Tongue (tissue), 2 donors: ENCODE data around the gene RALB. TPM values are rescaled to one million over a fixed set of nuclear protein-coding genes. Genes with fewer than 3 reads are reported as not detected.
A peak's percentile ranks its signal among the peaks of the same experiment; 100 is the strongest.

ENCODE experiments used
- DNase-seq: peaks from one replicate; pipeline ENCODE4 v3.0.0-alpha.2; 2015
- total RNA-seq: library from RNA; depleted of rRNA; stranded (reverse); fragments of >200 nt; gene quantifications from one replicate; pipeline ENCODE4 v1.2.3, GENCODE V29; 2014

Gene RALB, protein sequence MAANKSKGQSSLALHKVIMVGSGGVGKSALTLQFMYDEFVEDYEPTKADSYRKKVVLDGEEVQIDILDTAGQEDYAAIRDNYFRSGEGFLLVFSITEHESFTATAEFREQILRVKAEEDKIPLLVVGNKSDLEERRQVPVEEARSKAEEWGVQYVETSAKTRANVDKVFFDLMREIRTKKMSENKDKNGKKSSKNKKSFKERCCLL
- 56.4 TPM for total RNA-seq

DNA sequence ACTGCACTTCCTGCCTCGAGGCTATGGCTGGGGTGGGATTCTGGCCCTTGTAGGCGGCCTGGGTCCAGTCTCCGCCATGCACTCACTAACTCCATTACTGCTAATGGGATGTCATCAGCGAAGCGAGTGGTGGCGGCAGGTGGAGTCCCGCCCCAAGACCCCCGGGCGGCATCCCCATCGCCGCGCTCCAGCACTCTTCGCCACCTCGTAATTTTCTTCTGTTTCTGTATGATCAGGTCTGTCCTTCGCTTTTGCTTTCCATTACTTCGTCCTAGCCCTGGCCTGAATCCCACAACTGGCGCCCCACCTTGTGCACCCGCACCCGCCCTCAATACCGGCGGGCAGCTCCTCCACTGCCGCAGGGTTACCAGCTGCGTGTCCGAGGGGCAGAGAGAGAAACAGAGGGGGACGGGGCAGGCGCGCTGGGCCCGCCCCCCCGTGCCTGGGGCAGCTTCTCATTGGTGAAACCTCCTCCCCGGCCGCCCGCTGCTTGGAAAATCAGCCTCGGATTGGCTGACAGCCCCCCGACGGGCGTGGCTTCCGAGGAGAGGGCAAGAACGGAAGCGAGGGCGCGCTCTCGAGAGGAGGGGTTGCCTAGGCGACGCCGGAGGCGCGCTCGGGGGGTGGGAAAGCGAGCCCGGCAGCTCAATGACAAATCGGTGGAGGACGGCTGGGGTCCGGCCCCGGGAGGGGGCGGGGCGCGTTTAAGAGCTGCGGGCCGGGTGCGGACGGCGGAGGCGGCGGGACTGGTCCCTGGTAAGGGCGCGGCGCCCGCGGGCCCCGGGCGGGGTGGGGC, at the start of gene RALB:
Gene RALB, plus strand, starts transcription at position 628 of the 796 bp plus-strand sequence. CDS start 25,813 bp downstream, outside the sequence.
- DNase-seq, result peak; percentile 99

DNA sequence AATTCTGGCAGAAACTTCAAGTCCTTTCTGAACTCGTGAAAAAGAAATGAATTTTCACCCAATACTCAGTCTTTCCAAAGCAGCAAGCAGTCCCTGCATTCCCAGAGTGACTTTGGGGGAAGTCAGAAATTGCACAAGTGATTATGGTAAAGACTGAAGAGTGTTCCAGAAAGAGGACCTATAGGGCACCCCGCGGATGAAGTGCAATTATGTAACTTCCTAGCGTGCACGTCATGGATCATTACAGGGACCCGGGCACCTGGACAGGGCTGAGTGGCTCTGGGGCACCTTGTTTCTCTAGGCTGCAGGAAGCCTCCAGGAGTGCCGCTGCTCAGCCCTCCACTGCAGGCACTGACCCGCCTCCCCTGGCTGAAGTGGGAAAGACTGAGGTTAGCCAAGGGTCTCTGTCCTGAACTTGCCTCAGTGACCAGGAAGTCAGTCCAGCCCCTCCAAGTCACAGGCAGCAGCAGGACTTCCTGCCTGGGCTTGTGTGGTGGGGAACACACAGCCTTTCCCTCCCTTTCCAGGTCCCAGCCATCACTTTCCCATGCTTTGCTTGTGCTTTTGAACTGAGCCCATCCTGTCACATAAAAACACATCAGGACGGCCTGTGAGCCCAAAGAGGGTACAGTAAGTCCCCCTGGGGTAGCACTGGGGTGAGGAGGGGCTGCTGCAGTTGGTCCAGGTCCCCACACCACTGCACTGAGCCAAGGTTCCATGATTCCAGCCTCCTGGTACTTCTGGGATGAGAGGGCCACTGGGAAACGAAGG, 49.2 kb upstream of the RALB start:
- peak; percentile 9 for DNase-seq

DNA sequence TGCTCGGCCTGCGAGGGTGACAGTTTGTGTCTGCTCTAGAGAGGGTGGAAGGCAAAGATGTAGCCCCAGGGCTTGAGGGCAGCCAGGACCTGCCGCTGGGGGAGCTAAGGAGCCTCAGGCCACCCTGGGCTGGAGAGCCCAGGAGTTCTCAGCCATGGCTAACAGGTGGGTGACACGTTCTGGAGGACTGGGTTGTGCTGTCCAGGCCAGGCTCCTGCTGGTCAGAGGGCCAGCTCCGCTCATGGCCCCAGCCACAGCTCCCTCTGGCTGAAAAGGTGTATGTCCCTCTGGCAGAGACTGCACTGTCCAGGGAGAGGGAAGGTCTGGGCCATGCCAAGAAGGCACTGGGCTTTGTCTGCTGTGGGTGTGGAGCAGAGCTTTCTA, 48.6 kb upstream of the RALB start:
- no peak for DNase-seq

DNA sequence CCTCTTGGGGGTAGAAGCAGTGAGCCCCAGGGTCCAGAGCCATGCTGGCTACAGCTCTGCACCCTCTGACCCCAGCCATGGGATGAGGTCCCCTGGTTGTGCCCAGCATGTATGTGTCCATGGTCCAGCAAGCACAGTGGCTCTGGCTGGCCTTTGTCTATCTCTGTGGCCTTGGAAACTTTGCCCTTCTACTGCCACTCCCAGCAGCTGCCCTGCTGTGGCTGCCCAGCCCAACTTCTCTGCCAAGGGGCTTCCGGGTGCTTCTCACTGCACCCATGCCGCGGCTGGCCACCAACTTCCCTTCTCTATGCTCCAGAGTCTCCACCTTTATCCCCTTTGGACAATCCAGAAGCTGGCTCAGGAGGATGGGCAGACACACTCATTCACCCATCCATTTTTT, 48.2 kb upstream of the RALB start:
- DNase-seq, result no peak

DNA sequence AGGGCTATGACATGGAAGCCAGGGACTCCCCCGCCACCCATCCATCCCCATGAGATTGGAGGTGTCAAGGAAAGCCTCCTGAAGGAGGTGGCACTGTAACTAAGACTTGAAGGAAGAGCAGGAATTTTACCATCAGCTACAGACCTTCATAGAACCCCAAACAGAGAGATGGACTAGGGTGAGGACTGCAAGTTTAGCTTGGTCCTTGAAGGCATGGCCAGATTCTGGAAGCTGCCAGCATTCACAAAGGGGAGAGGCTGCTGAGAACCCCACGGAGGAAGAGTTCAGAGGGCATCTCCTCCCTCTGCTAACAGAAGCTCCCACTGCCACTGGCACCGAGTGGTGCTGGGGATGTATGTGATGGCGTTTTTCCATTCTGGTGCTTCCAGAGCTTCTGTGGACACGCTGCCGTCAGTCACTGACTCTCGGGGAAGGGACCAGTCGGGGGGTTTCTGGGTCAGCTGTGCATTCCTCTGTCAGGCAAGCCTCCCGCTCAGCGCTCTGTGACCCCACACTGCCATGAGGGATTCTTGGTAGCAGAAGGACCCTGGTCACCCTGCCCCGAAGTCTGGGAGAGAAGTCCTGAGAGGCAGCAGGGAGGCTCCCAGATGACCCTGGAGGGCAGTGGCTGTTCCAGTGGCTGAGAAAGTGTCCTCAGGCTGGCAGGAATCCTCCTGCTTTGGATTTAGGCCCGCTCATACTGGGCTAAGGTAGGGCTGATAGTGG, 47.5 kb upstream of the RALB start:
- no peak for DNase-seq

DNA sequence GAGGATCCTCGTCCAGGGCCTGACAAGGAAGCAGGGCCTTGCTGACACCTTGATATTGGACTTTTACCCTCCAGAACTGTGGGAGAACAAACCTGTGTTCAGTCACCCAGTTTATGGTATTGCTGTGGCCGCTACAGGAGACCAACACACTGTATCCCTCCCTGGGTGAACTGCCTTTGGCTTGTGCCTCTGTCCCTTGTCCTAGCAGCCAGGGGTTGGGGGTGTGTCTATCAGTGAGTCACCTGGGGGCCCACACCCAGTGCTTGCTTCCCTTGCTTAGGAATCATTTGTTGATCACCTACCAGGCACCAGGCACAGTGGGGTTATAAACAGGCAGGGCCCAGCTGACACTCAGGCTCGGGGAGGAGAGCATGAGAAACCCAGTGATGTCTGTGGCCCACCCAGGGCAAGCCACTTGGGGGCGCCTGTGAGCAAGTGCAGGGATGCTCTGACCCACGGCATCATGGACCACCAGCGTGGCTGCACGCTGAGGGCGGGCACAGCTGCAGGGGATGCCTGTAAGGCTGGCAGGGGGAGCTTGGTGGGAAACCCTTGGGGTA, 46.5 kb upstream of the RALB start:
- no peak for DNase-seq

DNA sequence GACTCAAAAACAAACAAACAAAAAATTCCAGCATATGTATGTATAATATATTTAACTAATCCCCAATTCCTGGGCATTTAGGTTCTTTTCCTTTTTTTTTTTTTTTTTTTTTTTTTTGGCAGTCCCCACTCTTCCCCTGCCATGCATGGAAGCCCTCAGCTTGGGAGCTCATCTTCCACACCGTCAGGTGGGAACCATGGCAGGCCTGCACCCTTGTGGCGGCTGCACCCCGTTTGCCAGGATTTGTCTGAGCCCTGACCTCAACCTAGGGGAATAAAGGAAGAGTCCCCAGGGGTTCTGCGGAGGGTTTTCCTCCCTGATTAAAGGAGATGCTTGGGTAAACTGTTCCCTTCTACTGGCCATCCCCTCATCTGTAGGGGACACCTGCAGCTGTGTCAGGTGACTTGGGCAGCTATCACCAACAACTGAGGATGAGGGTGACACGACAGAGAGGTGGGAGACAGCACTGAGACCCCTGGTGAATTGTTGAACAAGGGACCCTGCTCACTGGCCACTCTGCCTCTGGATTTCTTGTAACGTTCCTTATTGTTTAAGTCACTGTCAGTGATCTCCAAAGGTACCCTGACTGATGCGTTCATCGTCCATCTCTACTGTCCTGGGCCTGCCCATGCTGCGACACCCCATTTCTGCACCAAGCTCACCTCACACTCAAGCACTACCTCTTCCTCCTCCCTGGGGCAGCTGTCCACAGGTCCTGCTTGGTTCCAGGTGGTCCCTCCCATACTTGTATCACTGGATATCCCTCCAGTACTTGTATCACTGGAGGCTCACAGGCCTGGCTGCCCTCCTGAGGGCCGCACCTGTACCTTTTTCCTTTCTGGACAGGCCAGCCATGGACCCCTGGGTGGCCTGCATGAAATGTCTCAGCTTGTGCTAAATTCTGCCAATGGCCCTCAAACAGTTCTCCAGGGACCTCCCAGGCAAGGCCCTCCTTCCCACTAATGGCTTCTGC, 44.0 kb upstream of the RALB start:
- no peak for DNase-seq

DNA sequence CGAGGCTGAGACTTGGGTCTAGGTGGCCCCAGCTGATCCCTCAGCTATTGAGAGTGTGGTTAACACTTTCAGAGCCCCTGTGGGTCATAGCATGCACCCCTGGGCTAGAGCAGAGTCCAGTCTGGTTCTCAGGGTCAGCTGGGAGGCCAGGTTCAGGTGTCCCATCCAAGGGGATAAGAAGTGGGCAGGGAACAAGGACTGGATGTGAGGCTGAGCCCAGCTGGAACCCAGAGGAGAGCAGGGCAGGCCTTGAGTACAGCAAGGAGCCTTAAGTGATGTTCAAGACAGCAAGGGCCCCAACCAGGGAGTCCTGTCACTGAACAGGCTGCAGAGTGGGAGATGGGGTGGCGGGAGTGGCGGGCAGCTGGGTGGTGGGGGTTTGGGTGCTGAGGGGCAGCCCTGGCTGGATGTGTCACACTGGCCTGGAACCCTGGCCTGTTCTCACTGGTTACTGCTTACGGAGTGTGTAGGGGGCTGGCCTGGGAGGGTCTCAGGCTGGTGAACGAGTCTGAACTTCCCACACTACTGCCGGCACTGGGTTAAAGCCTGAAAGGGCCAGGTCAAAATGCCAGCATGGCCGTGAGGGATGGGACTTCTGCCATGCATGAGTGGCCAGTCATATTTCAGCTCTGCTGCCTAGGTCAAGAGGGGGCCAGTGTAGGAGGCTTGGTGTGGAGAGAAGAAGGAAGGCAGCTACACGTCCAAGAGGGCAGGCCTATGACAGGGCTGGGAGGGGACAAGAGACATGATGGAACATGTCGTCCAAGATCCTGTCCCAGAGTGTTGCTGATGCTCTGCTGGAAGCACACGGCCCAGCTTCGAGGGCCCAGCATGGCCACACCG, 43.0 kb upstream of the RALB start:
- no peak for DNase-seq

DNA sequence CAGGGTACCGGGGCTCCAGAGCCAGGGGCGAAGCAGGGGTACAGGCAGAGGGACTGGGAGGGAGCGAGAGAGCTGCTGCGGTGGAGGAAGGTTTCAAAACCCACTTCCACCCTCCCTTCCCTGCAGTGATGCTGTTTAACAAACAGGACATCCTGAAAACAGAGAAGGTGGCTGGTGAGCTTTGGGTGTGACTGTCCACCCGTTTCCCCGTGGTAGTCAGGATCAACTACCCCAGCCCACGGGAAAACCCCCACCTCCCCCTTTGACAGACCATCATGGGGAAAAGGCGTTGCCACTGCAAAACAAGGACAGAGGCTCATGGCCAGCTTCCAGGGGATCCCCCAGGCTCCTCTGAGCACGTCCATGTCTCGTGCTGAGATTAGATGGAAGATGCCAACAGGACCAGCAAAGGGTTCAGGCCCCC, 42.4 kb upstream of the RALB start:
- DNase-seq, result no peak

DNA sequence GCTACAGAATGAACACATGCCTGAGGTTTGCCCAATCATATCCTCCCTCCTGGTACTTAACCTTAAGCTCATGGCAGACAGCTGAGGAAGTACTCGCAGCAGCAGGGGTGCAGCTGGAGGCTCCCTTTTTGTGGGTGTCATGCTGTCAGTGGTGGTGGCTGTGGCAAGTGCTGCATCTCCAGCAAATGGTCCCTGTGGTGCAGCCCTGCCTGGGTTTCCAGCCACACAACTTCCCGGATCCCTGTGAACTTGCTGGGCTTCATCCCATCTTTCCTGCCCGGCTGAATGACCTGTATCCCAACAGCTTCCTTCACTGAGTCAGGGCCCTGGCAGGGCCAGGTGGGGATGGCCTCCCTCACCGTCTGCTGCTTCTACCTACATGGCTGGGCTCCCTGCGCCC, 34.5 kb upstream of the RALB start:
- no peak for DNase-seq

DNA sequence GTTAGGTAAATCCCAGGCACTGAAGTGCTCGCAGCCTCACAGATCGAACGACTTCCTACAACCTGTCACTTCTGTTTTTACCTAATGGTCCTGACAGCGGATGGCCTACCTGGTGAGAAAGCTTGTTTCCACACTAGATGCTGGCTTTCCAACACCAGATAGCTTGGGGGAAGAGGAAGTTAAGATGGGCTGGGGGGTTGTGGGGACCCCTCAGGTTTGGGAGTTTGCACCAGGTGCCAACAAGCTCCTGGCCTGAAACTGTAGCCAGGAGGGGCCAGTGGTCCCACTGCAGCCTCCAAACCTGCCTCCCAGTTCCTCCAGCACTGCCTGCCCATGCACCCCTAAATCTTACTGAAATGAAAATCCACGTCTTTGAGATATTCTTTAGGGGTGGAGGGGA, 33.4 kb upstream of the RALB start:
- DNase-seq, result no peak

DNA sequence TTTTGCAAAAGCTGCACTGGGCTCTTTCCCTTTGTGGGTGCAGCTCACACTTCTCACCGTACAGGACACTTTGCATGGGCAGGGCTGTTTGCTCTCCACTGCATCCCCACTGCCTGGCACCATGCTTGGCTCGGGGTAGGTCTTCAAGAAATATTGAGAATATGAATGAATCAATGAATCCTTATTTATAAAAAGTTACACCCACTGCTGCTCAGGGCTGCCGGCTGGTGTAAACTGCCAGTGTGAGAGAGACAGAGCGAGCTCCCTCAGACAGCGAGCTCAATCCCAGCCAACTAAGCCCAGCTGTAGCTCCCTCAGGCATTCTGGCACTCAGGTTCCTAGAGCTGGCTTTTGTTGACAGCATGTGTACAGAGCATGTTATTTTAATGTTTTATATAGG, 32.9 kb upstream of the RALB start:
- DNase-seq, result no peak

DNA sequence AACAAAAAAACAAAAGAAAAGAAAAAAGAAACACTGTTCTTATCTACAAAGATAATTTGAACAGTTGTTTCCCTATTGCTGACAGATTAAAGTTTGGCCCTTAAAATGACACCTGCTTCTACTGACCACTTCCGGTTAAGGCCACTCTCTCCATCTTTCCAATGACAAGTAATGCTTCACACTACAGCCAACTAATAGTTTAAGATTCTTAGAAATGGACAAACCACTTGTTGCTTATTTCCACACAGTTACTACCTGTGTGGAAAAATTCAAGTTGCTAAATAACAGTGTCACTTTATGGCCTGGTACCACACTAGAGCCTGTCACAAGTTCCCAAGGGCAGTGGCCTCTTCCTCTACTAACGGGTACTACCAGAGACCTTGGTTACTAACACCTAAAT, 31.9 kb upstream of the RALB start:
- no peak for DNase-seq

DNA sequence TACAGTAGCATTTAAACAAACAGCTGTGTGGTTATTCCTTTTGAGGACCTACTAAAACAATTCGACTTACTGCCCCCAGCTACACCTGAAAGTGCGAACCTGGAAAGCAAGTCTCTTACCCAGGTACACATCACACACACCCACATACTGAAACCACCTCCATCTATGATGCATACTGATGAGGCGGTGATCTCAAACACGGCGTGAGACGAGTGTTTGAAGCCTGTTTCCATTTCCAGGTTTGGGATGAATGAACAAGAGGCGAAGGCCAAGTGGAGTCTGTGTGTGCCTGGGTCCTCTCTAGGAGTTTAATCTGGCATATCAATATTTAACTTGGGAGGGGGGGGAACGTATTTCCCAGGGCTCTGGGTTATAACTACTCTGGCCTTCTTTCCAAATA, 31.0 kb upstream of the RALB start:
- no peak for DNase-seq

DNA sequence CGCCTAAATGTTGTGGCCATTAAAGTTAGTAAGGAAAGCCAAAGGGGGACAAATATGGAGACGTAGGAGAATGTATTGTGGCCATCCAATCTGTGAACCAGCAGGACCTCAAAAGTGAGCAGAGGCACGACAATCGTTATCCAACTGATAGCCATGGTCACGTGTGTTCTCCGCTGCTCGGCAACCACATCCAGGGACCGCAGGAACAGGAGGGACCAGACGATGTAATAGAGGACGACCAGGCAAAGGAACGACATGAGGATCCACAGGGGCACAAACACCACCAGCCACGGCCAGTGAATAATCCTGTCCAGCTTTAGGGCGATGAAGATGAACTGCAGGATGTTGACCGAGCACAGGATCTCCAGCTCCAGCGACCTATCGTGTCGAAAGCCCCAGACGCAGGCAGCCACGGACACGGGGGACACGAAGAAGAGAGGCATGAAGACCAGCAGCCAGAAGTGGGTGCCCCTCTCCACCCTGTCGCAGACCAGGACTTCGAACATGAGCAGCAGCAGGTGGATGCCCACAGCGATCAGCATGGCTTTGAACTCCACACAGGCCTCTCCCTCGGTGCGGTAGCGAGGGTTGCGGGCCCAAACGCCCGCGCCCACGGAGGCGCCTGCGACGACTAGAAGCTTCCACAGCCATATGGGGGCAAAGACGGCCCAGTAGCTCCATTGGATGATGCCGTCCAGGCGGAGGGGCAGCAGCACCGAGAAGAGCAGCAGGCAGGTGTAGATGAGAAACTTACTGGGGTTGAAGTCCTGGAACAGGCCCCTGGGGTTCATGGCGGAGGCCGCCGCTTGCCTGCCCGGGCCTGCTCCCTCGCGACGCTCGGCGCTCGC, 30.2 kb upstream of the RALB start:
- DNase-seq, result no peak

DNA sequence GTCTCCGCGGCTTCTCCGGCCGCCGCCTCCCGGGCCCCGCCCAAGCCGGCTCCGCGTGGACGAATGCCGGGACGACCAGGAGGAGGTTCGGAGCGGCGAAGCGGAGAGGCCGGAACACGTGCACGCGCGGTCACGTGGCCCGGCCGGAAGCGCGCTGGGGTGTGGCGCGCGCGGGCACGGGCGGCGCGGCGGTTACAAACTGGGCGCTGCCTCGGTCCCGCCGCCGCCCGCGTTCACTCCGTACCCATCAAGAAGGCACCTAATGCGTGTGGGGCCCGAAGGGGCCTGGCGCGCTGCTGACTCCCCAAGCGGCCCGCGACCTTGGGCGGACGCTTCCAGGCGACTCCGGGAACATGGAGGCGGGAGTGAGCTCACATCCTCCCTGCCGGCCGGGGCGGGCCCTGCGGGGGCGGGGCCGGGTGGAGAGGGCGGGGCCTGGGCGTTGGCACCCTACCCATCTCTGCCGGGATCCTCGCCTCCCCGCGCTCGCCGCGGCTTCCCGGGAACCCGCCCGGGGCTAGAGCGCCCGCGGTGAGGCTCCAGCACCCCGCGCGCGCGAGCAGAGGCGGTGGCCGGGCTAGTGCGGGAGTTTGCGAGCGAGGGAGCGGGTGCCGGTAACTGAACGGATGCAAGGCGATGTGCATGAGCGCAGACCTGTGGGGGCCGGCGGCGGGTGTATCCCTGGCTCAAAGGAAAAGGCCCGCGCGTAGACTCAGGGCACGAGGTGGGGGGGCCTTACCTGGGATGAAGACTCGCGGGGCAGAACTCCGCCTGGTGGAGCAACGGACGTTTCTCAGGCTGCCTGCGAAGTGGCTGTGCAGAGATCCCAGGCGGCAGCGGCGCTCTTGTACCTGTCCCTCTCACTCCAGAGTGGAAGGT, 29.4 kb upstream of the RALB start, which contains the start of gene TMEM185B:
Gene TMEM185B, minus strand, starts transcription at position 367 of the 879 bp plus-strand sequence. CDS start 424 bp downstream, outside the sequence.
- peak; percentile 91 for DNase-seq

DNA sequence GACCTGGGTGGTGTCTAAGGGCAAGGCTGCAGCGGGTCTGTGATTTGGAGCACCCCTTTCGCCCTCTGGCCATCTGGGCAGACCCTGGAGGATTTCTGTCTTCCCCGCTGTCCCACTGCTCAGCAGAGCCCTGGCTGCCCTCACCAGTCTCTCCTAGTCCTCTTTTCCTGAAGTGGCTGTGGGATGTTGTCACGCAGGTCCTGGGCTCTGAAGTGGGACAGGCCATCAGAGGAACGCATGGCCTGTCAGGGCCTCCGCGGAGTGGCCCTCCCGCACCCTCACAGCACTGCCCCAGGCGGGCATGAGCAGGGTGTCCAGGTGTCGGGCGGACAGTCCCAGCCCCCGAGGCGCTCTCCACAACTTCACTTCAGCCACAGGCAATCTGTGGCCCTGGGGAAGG, 28.4 kb upstream of the RALB start:
- no peak for DNase-seq
